Mononuclear cell (primary cell): Measurements from ENCODE around the gene MEGF6. TPM values are rescaled to one million over a fixed set of nuclear protein-coding genes. Genes with fewer than 3 reads are reported as not detected.

Source experiments
- H3K27me3 ChIP-seq: 2 replicates; pipeline ENCODE4 v1.6.0; 2011; ENCODE audit warnings: low read length, control low read depth; ENCODE audit not compliant: insufficient read depth
- H3K4me1 ChIP-seq: 2 replicates; pipeline ENCODE4 v1.5.1; 2011; ENCODE audit warnings: mild to moderate bottlenecking, low read length, control low read depth; ENCODE audit not compliant: insufficient read depth
- H3K4me3 ChIP-seq: 2 replicates; pipeline ENCODE4 v1.5.1; 2011; ENCODE audit warnings: mild to moderate bottlenecking, low read length, moderate library complexity
- H3K9me3 ChIP-seq: 2 replicates; pipeline ENCODE4 v1.5.1; 2011; ENCODE audit warnings: low read depth, mild to moderate bottlenecking, control low read depth, low read length
- total RNA-seq: library from RNA; depleted of rRNA; stranded (reverse); fragments of >200 nt; gene quantifications from one replicate; pipeline ENCODE4 v1.2.3, GENCODE V29; 2012

Gene MEGF6
- total RNA-seq, 1 donor = 16.2 TPM

GRCh38 chr1:3472088-3472850 lies 139.0 kb downstream of the MEGF6 start:
- no peak overlapping the region for H3K4me3 ChIP-seq
- no peaks in the 10 kb centered on the region for H3K4me1 ChIP-seq
- no peaks in the 10 kb centered on the region for H3K27me3 ChIP-seq
- H3K9me3 ChIP-seq = no peaks in the 10 kb centered on the region

GRCh38 chr1:3471356-3472087 lies 139.8 kb downstream of the MEGF6 start:
- Histone ChIP-seq H3K9me3 (no peaks in the 10 kb centered on the region), H3K27me3 (no peaks in the 10 kb centered on the region), H3K4me1 (no peaks in the 10 kb centered on the region), H3K4me3 (no peak overlapping the region)

- Histone ChIP-seq H3K4me1 (no peaks in the 10 kb centered on the region), H3K27me3 (no peaks in the 10 kb centered on the region), H3K9me3 (no peaks in the 10 kb centered on the region), H3K4me3 (no peak overlapping the region)
Measured at GRCh38 chr1:3470650-3471355, 140.5 kb downstream of the MEGF6 start.

GRCh38 chr1:3469849-3470649 lies 141.3 kb downstream of the MEGF6 start:
- H3K4me1 ChIP-seq = no peaks in the 10 kb centered on the region
- H3K4me3 ChIP-seq = no peak overlapping the region
- no peaks in the 10 kb centered on the region for H3K27me3 ChIP-seq
- no peaks in the 10 kb centered on the region for H3K9me3 ChIP-seq

GRCh38 chr1:3469104-3469848 lies 142.0 kb downstream of the MEGF6 start:
- Histone ChIP-seq H3K4me1 (no peaks in the 10 kb centered on the region), H3K27me3 (no peaks in the 10 kb centered on the region), H3K9me3 (no peaks in the 10 kb centered on the region), H3K4me3 (no peak overlapping the region)

- H3K4me3 ChIP-seq = no peak overlapping the region
- no peaks in the 10 kb centered on the region for H3K27me3 ChIP-seq
- H3K4me1 ChIP-seq = no peaks in the 10 kb centered on the region
- no peaks in the 10 kb centered on the region for H3K9me3 ChIP-seq
Measured at GRCh38 chr1:3468236-3469103, 142.8 kb downstream of the MEGF6 start.

- no peaks in the 10 kb centered on the region for H3K27me3 ChIP-seq
- no peak overlapping the region for H3K4me3 ChIP-seq
- H3K9me3 ChIP-seq = no peaks in the 10 kb centered on the region
- H3K4me1 ChIP-seq = no peaks in the 10 kb centered on the region
Measured at GRCh38 chr1:3467096-3468036, 143.9 kb downstream of the MEGF6 start.

GRCh38 chr1:3466366-3467075 lies 144.8 kb downstream of the MEGF6 start:
- no peak overlapping the region for H3K4me3 ChIP-seq
- H3K27me3 ChIP-seq = no peaks in the 10 kb centered on the region
- H3K9me3 ChIP-seq = no peaks in the 10 kb centered on the region
- no peaks in the 10 kb centered on the region for H3K4me1 ChIP-seq

- Histone ChIP-seq H3K4me1 (no peaks in the 10 kb centered on the region), H3K27me3 (no peaks in the 10 kb centered on the region), H3K4me3 (no peak overlapping the region), H3K9me3 (no peaks in the 10 kb centered on the region)
Measured at GRCh38 chr1:3465935-3466321, 145.4 kb downstream of the MEGF6 start.

- H3K27me3 ChIP-seq = no peaks in the 10 kb centered on the region
- H3K4me1 ChIP-seq = no peaks in the 10 kb centered on the region
- H3K4me3 ChIP-seq = no peak overlapping the region
- H3K9me3 ChIP-seq = no peaks in the 10 kb centered on the region
Measured at GRCh38 chr1:3465091-3465934, 146.0 kb downstream of the MEGF6 start.

GRCh38 chr1:3464649-3465025 lies 146.7 kb downstream of the MEGF6 start:
- Histone ChIP-seq H3K4me1 (no peaks in the 10 kb centered on the region), H3K4me3 (no peak overlapping the region), H3K9me3 (no peaks in the 10 kb centered on the region), H3K27me3 (no peaks in the 10 kb centered on the region)
